ENCODE results near the gene ERCC6.

ERCC6 gene

DNA sequence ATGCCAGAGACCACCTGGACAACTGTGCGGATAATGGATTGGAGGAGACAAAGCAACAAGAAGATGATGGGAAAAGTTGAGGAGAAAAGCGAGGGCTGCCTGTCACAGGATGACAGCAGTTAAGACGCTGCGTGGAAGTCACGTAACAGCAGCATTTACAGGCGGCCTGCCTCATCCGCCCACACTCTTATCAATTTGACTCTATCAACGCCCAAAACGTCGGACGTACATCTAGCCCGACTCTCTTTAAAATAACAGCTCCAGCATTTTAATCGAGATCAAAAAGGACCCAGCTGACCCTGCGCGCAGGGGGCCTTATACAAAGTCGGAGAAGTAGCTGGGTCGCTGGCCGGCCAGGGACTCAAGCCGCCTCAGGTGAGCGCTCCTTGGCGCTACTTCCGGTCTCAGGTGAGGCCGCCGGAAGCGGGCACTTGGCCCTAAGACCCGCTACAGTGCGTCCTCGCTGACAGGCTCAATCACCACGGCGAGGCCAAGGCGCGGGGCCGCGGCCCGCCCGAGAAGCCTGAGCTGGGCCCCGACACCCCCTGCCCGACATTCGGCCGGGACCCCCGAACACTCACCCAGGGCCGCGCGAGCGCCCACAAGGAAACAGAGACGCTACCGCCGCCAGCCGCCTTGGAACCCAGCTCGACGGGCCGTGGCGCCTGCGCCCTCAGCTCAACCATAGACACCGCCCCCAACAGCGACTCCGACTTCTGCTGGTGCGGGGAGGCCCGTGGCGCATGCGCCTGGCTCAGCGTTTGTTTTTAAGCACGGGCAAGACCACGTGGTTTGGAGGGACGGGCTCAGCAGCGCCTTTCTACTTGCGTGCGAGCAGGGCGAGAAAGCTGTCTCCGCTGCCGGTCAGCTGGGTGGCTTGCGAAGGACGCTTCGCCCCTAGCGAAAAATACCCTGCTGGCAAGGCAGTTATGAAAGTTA, at the start of gene ERCC6:
TSS of gene ERCC6 (minus strand) at position 741 of the 939 bp plus-strand sequence.
- DNase-seq: peak; percentile 97

DNA sequence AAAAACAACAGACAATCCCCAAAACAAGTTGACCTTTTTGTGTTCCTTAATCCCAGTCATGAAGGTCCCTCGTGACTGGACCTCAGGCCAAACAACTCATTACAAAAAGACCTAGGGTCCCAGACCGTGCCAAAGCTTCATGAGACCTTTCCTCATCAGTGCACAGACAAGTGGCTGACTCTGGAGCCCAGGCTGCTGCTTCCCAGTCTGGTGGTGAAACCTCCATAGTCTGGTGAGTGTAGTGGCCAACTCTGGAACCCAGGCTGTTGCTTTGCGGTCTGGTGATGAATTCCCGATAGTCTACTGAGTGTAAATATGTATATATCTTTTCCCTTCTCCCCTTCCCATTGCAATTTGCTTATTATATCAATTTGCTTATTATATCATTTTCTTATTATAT, 49.1 kb upstream of the ERCC6 start:
- DNase-seq: no peak

DNA sequence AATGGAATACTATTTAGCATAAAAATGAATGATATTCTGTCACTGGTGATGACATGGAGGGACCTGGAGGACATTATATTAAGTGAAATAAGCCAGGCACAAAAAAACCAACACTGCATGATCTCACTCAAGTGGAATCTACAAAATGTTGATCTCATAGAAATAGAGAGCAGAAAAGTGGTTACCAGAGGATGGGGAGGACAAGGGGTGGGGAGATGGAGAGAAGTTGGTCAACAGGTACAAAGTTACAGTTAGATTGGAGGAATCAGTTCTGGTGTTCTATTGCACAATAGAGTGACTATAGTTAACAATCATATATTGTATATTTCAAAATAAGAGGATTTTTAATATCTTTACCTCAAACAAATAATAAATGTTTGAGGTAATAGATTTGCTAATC, 46.5 kb upstream of the ERCC6 start:
- no peak for DNase-seq

DNA sequence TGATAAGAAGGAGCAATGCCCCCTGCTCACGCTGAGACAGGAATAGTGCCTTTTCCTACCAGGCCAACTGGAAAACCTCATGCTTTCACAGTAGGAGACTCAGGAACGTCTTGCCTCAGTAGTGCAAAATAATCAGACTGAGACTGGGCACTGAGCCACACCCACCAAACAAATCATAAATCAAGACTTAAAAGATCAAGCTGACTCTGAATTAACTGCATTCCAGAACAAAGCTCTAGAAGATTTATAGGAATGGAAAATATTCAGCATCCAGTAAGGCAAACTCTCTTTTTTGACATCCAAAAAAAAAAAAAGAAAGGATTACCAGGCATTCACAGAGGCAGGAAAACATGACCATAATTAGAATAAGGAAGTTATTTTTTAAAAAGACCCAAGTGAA, 40.7 kb upstream of the ERCC6 start:
- no peak for DNase-seq

DNA sequence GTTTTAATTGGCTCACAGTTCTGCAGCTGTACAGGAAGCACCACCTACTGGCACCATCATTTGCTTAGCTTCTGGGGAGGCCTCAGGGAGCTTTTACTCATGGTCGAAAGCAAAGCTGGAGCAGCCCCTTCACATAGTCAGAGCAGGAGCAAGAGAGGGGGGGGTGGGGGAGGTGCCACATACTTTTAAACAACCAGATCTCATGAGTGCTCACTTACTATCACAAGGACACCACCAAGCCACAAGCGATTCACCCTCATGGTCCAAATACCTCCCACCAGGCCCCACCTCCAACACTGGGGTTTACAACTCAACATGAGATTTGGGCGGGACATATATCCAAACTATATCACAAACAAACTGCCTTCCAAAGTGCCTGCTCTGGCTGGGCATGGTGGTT, 39.5 kb upstream of the ERCC6 start:
- no peak for DNase-seq

DNA sequence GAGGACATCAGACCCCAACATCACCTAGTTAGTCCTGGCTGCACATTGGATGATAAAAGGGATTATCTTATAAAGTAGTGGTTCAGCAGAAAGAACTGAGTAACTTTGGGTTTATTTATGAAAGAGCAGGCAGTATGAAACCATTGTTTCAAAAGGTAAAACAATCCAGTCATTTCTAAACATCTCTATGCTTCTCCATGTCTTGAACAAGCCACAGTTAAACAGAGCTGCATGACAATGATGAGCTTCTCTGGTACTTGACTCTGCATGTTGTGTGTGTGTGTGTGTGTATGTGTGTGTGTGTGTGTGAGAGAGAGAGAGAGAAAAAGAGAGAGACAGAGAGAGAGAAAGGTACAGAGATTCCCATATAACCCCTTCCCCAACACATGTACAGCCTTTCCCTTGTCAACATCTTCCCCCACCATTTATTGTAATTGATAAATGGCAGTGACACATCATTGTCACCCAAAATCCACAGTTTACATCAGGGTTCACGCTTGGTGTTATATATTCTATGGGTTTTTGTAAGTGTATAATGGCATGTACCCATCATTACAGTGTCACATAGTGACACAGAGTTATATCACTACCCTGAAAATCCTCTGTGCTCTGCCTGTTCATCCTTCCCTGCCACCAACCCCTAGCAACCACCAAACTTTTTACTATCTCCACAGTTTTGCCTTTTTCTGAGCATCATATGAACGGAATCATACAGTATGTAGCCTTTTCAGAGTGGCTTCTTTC, 38.4 kb upstream of the ERCC6 start:
- DNase-seq: no peak

DNA sequence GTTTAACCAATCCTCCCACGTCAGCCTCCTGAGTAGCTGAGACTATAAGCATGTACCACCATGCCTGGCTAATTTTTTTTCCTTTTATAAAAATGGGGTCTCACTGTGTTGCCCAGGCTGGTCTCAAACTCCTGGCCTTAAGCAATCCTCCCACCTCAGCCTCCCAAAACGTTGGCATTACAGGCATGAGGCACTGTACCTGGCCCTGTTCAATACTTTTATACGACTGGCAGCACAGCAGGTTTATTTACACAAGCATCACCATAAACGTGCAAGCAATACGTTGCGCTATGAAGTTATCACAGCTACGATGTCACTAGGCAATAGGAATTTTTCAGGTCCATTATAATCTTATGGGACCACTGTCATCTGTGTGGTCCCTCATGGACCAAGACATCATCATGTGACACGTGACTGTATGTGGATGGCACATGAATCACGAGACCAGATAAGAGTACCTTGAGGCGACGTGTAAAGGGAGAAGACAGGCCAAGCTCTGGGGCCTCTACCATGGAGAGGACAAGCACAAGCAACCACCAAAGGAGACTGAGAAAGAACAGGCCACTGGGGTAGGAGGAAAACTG, 36.7 kb upstream of the ERCC6 start:
- no peak for DNase-seq

DNA sequence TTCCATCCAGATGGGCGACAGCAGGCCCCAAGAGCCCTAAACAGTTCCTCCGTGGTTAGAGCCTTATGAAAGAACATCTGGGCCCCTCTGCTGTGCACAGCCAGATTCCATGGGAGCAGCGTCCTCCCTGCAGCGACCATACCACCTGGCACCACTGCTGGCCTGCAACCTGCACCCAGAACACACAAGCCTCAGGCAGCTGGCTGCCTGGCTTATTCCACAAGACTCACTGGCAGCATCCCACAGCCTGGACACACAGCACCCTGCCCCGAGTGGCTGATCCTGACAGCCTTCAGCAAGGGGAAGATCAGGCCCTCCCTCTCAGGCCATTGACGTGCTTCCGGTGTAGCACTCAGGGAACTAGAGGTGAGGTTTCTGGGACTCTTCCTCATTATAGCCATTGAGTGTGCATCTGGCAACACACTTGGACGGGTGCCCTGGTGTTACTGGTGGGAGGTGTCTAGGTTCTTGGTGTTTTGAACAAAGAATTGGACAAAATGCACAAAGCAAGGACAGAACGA, 33.7 kb upstream of the ERCC6 start:
- no peak for DNase-seq

DNA sequence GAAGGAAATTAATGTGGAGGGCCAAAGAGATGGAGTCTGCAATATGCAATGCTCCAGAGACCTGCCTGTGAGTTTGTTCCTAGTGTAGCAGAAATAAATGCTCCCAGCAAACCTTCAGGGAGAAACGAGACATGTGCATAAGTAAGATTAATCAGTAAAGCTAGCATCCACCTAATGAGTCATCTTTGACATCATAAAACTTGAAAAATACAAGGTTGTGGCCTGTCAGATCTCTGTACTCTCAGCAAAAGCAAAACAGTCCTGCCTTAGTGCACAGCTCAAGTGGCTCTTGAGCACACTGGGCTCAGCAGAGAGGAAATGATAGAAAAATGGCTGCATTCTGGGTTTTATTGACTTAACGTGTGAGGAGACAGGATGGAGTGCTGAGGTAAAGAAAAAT, 32.5 kb upstream of the ERCC6 start:
- DNase-seq: no peak

DNA sequence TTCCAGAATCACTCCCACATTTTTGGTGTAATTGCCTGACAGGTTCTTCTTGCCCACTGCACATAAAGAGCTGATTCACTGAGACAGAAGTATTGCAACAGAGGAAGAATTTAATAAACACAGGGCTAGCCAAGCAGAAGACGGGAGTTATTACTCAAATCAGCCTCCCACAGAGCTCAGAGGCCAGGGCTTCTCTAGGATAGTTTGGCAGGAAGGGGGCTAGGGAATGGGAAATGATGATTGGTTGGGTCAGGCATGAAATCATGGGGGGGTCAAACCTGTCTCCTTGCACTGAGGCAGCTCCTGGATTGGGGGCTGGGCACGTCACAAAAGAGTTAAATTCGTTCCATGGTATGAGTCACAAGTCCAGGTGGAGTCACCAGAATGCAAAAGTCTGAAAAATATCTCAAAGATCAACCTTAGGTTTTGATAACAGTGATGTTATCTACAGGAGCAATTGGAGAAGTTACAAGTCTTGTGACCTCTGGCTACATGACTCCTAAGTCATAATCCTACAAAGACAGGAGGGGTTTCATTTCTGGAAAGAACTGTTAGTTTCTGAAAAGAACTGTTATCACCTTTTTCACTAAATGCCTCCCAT, 30.2 kb upstream of the ERCC6 start:
- no peak for DNase-seq

DNA sequence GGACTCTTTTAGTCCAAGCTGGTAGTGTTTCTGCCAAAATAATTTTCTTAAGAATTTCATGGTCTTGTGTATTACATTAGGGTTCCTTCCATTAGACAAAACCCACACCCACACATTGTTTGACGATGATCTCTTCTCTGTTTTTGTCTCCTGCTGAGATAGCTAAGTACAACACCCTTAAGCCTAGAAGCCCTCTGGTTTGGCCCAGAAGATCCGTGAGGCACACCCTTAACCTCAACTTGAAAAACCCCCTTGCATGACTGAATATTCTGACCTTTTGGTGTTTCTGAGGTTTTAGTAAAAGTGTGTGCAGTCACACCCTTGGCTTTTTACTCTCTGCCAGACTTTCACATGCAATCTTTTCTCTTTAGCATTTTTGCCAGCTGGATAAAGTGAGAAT, 29.3 kb upstream of the ERCC6 start:
- no peak for DNase-seq

DNA sequence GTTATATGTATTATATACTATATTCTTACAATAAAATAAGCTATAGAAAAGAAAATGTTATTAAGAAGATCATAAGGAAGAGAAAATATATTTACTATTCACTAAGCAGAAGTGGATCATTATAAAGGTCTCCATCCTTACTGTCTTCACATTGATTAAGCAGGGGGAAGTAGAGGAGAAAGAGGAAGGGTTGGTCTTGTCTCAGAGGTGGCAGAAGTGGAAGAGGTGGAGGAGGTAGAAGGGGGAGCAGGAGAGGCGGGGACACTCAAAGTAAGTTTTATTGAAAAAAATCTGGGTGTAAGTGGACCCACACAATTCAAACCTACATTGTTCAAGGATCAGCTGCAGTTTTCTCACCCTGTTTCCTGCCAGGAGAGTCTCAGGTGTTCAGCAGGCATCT, 28.9 kb upstream of the ERCC6 start:
- no peak for DNase-seq

DNA sequence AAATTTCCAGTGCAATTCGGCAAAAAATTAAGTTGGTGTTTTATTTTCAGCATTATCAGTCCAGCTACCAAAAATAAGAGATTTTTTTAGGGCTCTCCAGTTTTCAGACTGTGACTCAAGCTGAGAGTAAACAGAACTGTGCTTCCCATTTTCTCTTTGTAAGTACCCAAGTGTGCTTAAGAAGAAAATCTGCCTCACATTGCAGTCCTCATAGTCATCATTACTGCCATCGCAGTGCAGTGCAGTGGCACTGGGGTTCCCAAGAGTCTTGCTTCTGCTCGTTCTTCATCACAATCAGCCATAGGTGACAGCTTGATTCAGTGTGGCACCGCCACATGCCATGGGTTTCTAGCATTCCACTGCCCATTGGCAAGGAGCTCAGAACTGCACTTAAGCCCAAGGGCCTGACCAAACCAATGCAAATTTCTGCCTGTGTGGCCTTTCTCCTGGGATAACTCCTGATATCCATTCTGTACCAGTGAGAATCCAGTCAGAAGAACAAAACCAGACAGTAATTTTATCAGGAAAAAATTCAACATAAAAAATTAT, 25.6 kb upstream of the ERCC6 start:
- DNase-seq: no peak

DNA sequence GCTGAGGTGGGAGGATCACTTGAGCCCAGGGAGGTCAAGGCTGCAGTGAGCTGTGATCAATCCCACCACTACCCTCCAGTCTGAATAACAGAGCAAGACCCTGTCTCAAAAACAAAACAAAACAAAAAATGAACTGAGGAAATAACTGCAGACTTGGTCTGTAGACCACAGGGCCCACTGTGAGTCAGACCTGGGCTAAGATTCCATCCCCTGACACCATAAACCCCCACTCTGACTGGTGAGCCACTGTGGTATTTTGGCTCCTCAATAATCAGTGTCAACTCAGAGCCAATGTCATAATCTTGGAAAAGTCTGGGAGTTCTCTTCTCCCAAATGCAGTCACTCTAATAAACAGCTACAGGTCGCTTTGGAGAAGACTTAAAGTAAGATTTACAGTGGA, 24.0 kb upstream of the ERCC6 start:
- no peak for DNase-seq

DNA sequence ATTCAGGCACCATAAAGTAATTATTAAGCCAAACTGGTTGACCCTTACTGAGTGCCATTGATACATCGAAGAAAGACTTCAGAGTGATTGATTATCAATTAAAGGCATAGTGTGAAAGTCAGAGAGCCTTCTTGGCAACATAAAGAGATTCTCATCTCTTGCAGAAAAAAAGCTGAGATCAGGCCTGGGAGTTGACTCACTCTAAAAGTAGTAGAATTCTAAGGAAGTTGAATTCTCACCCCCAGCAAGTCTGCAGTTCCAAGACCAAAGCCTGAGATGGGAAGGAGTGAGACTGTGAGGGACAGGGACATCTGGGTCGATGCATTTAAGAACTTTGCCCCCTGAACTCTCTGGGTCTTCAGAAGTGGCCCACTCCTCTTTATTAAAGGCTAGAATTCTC, 21.6 kb upstream of the ERCC6 start:
- no peak for DNase-seq

DNA sequence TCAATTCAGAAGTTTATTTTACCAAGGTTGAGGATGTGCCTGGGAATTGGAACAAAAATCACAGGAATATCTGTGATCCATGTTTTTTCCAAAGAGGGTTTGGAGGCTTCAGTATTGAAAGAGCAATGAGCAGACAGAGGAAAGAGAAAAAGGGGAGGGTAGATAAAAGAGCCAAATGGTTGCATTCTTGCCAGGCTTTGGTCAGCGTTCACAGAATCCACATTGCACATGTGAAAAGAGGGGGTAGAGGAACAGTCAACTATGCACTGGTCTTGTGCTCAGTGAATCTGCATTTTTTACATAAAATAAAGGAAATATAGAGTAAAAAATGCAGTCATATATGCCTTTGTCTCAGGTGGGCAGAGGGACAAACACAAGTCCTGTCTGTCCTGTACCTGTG, 20.6 kb upstream of the ERCC6 start:
- DNase-seq: no peak

DNA sequence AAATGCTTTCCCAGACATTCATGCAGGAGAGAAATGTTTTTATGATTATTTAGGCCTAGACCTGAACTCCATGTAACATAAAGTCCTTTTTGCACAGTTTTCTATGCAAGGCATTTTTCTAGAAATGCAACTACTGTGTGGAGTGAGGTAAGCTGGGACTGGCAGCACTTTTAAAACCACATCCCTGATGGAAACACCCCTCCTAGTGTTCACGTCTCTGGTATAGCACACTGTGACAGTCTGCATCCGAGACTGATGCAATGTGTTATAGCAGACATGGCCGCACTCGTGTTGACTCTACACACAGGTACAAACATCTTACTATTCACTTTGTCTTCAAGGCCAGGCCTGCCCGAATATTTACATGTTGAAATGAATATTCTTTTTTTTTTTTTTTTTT, 19.3 kb upstream of the ERCC6 start:
- no peak for DNase-seq

DNA sequence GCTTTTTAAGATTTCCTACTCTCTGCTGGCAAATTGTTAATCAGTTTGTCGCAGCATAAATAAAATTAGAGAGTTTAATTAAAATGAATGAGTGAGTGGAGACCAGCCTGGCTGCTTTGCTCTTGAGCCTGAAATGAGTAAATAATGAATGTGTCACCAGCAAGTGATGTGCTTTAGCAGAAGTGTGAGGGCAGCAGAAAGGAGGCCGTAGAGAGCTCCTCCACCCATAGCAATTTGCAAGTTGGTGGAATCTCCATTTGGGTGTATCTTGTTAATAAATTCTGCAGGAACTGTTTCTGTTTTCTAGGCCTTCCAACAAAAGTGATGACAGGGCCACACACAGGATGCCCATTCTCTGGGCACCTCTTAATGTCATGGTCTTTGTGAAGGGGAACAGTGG, 18.8 kb upstream of the ERCC6 start:
- DNase-seq: no peak

DNA sequence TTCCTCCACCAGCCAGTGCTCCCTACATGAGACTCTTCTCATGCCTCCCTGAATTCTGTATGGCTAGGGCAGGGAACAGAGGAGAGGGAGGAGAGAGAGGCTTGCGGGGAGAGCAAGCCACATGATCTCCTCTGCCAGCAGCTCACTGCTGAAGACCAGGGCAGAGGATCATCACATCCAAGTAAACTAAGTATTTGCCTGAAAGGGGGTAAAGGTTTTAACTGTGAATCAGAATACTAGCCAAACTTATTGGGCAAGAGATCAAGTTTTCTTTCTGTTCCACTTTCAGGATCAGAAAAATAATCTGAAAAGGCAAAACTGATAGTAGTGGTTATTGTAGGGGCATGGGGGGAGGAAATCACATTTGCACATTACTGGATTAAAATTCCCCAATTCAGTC, 17.8 kb upstream of the ERCC6 start:
- DNase-seq: no peak

DNA sequence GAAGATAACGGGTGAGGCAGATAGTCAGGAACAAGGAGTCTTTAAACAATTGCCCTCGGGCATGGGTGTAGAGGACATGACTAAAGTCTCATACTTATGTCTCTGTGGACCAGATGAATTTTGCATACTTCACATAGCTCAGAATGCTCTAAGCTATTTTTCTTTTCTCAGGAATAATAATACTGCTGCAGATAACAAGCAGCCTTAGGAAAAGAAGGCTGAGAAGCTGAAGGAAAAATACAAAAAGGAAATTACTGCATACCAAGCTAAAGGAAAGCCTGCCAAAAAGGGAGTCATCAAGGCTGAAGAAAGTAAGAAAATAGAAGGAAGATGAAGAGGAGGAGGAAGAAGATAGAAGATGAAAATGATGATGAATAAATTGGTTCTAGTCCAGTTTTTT, 13.4 kb upstream of the ERCC6 start:
- no peak for DNase-seq

DNA sequence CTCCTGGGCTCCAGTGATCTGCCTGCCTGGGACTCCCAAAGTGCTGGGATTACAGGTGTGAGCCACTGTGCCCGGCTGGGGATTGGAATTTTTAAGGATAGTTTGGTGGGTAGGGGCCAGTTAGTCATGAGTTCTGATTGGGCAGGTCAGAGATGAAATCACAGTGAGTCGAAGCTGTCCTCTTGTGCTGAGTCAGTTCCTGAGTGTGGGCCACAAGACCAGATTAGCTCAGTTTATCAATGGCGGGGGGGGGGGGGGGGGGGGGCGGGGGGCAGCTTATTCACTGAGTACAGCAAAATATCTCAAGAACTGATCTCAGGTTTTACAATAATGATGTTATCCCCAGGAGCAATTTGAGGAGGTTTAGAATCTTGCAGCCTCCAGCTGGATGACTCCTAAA, 11.6 kb upstream of the ERCC6 start:
- DNase-seq: no peak

DNA sequence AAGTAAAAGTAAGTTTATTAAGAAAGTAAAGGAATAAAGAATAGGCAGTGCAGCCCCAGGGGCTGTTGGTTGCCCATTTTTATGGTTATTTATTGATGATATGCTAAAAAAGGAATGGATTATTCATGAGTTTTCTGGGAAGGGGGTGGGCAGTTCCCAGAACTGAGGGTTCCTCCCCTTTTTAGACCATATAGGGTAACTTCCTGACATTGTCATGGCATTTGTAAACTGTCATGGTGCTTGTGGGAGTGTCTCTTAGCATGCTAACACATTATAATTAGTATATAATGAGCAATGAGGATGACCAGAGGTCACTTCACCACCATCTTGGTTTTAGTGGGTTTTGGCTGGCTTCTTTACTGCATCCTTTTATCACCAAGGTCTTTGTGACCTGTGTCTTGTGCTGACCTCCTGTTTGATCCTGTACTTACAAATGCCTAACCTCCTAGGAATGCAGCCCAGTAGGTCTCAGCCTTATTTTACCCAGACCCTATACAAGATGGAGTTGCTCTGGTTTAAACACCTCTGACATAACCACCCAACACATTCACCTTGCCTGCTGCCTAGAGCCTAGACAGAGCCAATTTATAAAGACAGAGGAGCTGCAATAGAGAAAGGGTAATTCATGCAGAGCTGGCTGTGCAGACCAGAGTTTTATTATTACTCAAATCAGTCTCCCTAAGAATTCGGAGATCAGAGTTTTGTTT, 10.9 kb upstream of the ERCC6 start:
- DNase-seq: no peak

All from activated naive CD4-positive, alpha-beta T cell treated with anti-CD3 and anti-CD28 coated beads, Interleukin-2, amount 50 U/mL, for 16 hours (primary cell).